Trophoblast cell (in vitro differentiated cells and primary cell): ENCODE data around the gene PIMREG.

Experiments
- DNase-seq, 2 donors: peaks; one replicate each; pipeline ENCODE4 v3.0.0-alpha.2; 2016
- H2AFZ ChIP-seq: 2 replicates; pipeline ENCODE4 v1.6.1; 2013; ENCODE audit warnings: low read length, moderate library complexity, mild to moderate bottlenecking; ENCODE audit not compliant: insufficient read depth, poor library complexity
- H2AK5ac ChIP-seq: 2 replicates; pipeline ENCODE4 v1.6.1; 2013; ENCODE audit warnings: mild to moderate bottlenecking, low read length
- H2BK120ac ChIP-seq: 2 replicates; pipeline ENCODE4 v1.6.1; 2013; ENCODE audit warnings: low read length, mild to moderate bottlenecking, moderate library complexity; ENCODE audit not compliant: insufficient read depth, poor library complexity
- H2BK12ac ChIP-seq: 2 replicates; pipeline ENCODE4 v1.6.1; 2013; ENCODE audit warnings: mild to moderate bottlenecking, low read length, moderate library complexity
- H2BK5ac ChIP-seq: 2 replicates; pipeline ENCODE4 v1.6.1; 2013; ENCODE audit warnings: low read length, low read depth, moderate library complexity, mild to moderate bottlenecking; ENCODE audit not compliant: poor library complexity
- H3K14ac ChIP-seq: 2 replicates; pipeline ENCODE4 v1.6.1; 2013; ENCODE audit warnings: mild to moderate bottlenecking, low read length
- H3K18ac ChIP-seq: 2 replicates; pipeline ENCODE4 v1.6.1; 2013; ENCODE audit warnings: mild to moderate bottlenecking, low read length
- H3K23ac ChIP-seq: 2 replicates; pipeline ENCODE4 v1.6.1; 2013; ENCODE audit warnings: low read length
- H3K27ac ChIP-seq: 2 replicates; pipeline ENCODE4 v1.5.1; 2013; ENCODE audit warnings: low read depth, mild to moderate bottlenecking, inconsistent platforms, low read length, moderate library complexity
- H3K27me3 ChIP-seq: 2 replicates; pipeline ENCODE4 v1.6.1; 2013; ENCODE audit warnings: inconsistent platforms, mild to moderate bottlenecking, low read length, moderate library complexity; ENCODE audit not compliant: insufficient read depth
- H3K36me3 ChIP-seq, 2 experiments: 1 replicate in 1 of 2; 2 replicates in 1 of 2; pipeline ENCODE4 v1.6.1; 2013; ENCODE audit warnings: low read length in 2 of 2, mild to moderate bottlenecking in 2 of 2, moderate library complexity in 1 of 2; ENCODE audit not compliant: insufficient read depth in 2 of 2, control insufficient read depth in 1 of 2
- H3K4ac ChIP-seq: 2 replicates; pipeline ENCODE4 v1.6.1; 2013; ENCODE audit warnings: low read depth, mild to moderate bottlenecking, low read length, moderate library complexity
- H3K4me1 ChIP-seq, 2 experiments: 1 replicate in 1 of 2; 2 replicates in 1 of 2; pipeline ENCODE4 v1.6.1; 2013; ENCODE audit warnings: low read length in 2 of 2, mild to moderate bottlenecking in 2 of 2, moderate library complexity in 1 of 2; ENCODE audit not compliant: insufficient read depth in 2 of 2, control insufficient read depth in 1 of 2
- H3K4me2 ChIP-seq: 2 replicates; pipeline ENCODE4 v1.6.1; 2013; ENCODE audit warnings: inconsistent platforms, mild to moderate bottlenecking, low read length, moderate library complexity
- H3K4me3 ChIP-seq: 2 replicates; pipeline ENCODE4 v1.5.1; 2013; ENCODE audit warnings: mild to moderate bottlenecking, low read depth, low read length, inconsistent platforms
- H3K79me1 ChIP-seq: one replicate; pipeline ENCODE4 v1.6.1; 2013; ENCODE audit warnings: low read length
- H3K79me2 ChIP-seq: 2 replicates; pipeline ENCODE4 v1.6.1; 2013; ENCODE audit warnings: low read length, mild to moderate bottlenecking; ENCODE audit not compliant: control insufficient read depth, insufficient read depth, poor library complexity
- H3K9ac ChIP-seq: 2 replicates; pipeline ENCODE4 v1.6.1; 2013; ENCODE audit warnings: mild to moderate bottlenecking, low read length
- H3K9me3 ChIP-seq: 2 replicates; pipeline ENCODE4 v1.6.1; 2013; ENCODE audit warnings: low read depth, mild to moderate bottlenecking, control low read depth, inconsistent platforms, low read length; ENCODE audit not compliant: insufficient read depth
- H4K12ac ChIP-seq: 2 replicates; pipeline ENCODE4 v1.6.1; 2013; ENCODE audit warnings: low read depth, mild to moderate bottlenecking, low read length, moderate library complexity
- H4K8ac ChIP-seq: 2 replicates; pipeline ENCODE4 v1.6.1; 2013; ENCODE audit warnings: low read depth, mild to moderate bottlenecking, low read length, moderate library complexity
- H4K91ac ChIP-seq: one replicate; pipeline ENCODE4 v1.6.1; 2013; ENCODE audit warnings: low read depth, mild to moderate bottlenecking, low read length, moderate library complexity
- WGBS: extraction: QIAGEN DNeasy Blood & Tissue Kit; methylation state at CpG from one replicate; pipeline ENCODE4 v1.1.7; 2013; ENCODE audit warnings: missing lambda C conversion rate; ENCODE audit not compliant: insufficient read length, insufficient coverage; ENCODE audit errors: extremely low coverage; 5-methylcytosine and 5-hydroxymethylcytosine counted together

Gene PIMREG

DNA sequence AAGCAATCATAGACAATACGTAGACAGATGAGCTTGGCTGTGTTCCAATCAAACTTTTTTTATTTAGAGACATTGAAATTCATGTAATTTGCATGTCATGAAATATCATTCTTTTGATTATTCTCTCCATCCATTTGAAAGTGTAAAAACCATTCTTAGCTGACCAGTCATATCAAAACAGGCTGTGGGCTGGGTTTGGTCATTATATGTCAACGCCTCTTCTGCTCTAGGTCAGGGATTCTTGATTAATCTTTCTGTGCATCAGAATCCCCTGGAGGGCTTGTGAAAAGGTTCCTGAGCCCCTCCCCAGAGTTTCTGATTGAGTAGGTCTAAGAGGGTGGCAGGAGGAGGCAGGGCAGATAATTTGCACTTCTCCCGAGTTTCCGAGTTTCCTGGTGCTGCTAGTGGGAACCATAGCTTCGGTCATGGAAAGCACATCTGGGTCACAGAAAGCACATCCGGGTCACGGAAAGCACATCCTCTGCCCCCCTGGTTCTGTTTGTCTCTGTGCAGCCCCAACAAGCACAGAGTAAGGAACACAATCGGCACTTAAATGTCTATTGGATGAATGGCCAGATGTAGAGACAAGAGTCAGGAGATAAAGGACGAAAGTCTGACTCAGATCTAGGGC is 16.4 kb downstream of the PIMREG start:
- no peak overlapping the region for H2AFZ ChIP-seq
- WGBS, result no CpG with 5 or more reads among the region's 9 CpGs
- DNase-seq, result no peak

DNA sequence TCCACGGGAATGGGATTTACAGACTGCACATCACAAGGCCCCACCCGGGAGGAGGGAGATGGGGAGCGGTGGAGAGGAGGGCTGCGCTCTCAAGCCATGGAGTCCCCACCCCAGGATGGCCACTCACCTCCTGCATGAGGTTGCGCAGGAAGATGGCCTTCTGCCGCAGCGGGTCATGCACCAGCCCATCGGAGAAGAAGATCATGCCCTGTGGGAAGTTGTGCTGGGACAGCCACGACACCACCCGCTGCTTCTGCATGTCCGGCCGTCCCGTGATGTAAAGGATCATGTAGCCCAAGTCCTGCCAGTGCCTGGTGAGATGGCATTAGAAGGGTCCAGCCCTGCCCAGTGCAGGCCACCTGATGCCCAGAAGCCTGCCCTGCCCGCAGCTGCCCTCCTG is 17.0 kb downstream of the PIMREG start:
- Histone ChIP-seq H3K4me3 (no peak overlapping the region), H3K9me3 (peaks cover 2% of the 10 kb centered on the region)
- no CpG with 5 or more reads among the region's 14 CpGs for WGBS

More for the DNA sequence above, 16.4 kb downstream of the PIMREG start:
- Histone ChIP-seq H3K4ac (no peak overlapping the region), H3K18ac (no peak overlapping the region), H3K23ac (no peak overlapping the region), H3K14ac (no peak overlapping the region), H3K4me3 (no peak overlapping the region), H3K9me3 (peaks cover 2% of the 10 kb centered on the region), H3K36me3 (no peaks in the 10 kb centered on the region), H3K4me1 (no peaks in the 10 kb centered on the region), H4K91ac (no peak overlapping the region), H2BK5ac (no peak overlapping the region), H2BK120ac (no peak overlapping the region), H4K12ac (no peak overlapping the region), H2BK12ac (no peak overlapping the region), H2AK5ac (no peak overlapping the region), H3K27me3 (no peaks in the 10 kb centered on the region), H4K8ac (no peak overlapping the region), H3K9ac (no peak overlapping the region), H3K4me2 (no peak overlapping the region), H3K27ac (no peak overlapping the region), H3K79me2 (no peaks in the 10 kb centered on the region), H3K79me1 (no peaks in the 10 kb centered on the region)

DNA sequence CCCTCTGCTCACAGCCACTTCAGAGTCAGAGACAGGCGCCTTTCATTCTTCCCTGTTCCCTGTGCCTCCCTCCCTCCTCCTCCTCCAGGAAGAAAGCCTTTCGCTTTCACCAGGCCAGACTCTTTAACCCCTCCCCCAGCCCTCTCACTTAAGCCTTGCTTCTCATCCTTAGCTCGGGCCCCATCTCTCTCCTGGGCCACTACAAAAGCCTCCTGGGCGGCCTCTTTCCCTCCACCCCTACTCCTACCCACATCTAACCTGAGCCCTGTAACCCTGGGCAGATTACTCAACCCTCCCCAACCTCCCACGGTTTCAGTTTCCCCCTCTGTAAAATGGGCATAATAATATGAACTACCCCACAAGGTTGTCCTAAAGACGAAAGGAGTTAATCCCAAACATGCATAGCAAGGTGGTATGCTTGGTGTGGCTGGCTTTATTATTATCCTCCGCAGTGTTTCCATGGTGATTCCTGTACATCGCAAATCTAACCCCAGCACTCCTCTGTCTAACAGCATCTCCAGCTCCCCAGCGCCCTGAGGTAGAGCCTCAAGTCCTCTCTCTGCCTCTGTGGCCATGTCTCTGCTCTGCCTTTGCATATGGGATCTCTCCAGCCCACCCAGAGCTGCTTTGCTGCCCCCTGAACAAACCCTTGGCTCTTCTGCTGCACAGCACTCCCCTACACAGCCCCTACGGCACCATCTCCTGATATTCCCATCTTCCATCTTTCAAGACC is 17.7 kb downstream of the PIMREG start:
- no CpG with 5 or more reads among the region's 10 CpGs for WGBS
- Histone ChIP-seq H3K79me2 (no peaks in the 10 kb centered on the region), H4K12ac (no peak overlapping the region), H4K91ac (no peak overlapping the region), H2BK5ac (no peak overlapping the region), H3K18ac (no peak overlapping the region), H3K4ac (no peak overlapping the region), H3K27ac (no peak overlapping the region), H2AFZ (no peak overlapping the region), H3K23ac (no peak overlapping the region), H4K8ac (no peak overlapping the region), H3K79me1 (no peaks in the 10 kb centered on the region), H3K27me3 (no peaks in the 10 kb centered on the region), H2AK5ac (no peak overlapping the region), H3K14ac (no peak overlapping the region), H2BK12ac (no peak overlapping the region), H3K36me3 (no peaks in the 10 kb centered on the region), H2BK120ac (no peak overlapping the region), H3K4me2 (no peak overlapping the region), H3K4me1 (no peaks in the 10 kb centered on the region), H3K4me3 (no peak overlapping the region), H3K9ac (no peak overlapping the region), H3K9me3 (peaks cover 2% of the 10 kb centered on the region)
- DNase-seq, result no peak

More for the DNA sequence above, 17.0 kb downstream of the PIMREG start:
- no peaks in the 10 kb centered on the region for H3K36me3 ChIP-seq
- no peak overlapping the region for H4K8ac ChIP-seq
- H3K4ac ChIP-seq, result no peak overlapping the region
- H4K12ac ChIP-seq, result no peak overlapping the region
- no peak overlapping the region for H2BK12ac ChIP-seq
- H3K27me3 ChIP-seq, result no peaks in the 10 kb centered on the region
- no peak overlapping the region for H4K91ac ChIP-seq
- no peak overlapping the region for H3K23ac ChIP-seq
- H2AFZ ChIP-seq, result no peak overlapping the region
- no peak overlapping the region for H3K9ac ChIP-seq
- no peak overlapping the region for H2AK5ac ChIP-seq
- no peaks in the 10 kb centered on the region for H3K4me1 ChIP-seq
- no peak for DNase-seq
- no peaks in the 10 kb centered on the region for H3K79me1 ChIP-seq
- no peak overlapping the region for H2BK120ac ChIP-seq
- H3K79me2 ChIP-seq, result no peaks in the 10 kb centered on the region
- H3K27ac ChIP-seq, result no peak overlapping the region
- no peak overlapping the region for H3K18ac ChIP-seq
- H3K14ac ChIP-seq, result no peak overlapping the region
- no peak overlapping the region for H2BK5ac ChIP-seq
- H3K4me2 ChIP-seq, result no peak overlapping the region

DNA sequence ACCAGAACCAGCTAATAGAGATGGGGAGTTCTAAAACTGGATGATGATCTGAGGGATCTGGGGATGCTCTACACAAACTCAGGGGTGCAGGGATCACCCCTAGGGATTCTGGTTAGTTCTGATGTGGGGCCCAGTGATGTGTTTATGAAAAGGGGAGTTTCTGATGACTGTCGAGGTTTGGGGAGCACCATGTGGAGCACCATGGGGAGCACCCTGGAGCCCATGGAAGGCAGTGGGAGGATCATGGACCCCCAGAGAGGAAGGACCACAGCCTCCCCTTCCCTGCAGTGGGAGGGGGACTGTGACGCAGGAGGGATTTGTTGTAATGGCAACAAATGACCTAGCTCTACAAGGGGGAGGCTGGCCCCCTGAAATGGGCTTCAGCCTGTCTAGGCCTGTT is 18.4 kb downstream of the PIMREG start:
- Histone ChIP-seq H2AK5ac (no peak overlapping the region), H3K79me2 (no peaks in the 10 kb centered on the region), H3K9me3 (peaks cover 2% of the 10 kb centered on the region), H3K9ac (no peak overlapping the region), H2BK5ac (no peak overlapping the region), H3K27ac (no peak overlapping the region), H3K4me2 (no peak overlapping the region), H3K18ac (no peak overlapping the region), H2BK12ac (no peak overlapping the region), H4K91ac (no peak overlapping the region), H4K12ac (no peak overlapping the region), H3K36me3 (no peaks in the 10 kb centered on the region), H3K23ac (no peak overlapping the region), H2AFZ (no peak overlapping the region), H4K8ac (no peak overlapping the region), H3K4me3 (no peak overlapping the region), H2BK120ac (no peak overlapping the region), H3K14ac (no peak overlapping the region), H3K27me3 (no peaks in the 10 kb centered on the region), H3K79me1 (no peaks in the 10 kb centered on the region), H3K4ac (no peak overlapping the region), H3K4me1 (no peaks in the 10 kb centered on the region)
- WGBS, result no CpG with 5 or more reads among the region's 2 CpGs
- no peak for DNase-seq
